Progenitor cell of endocrine pancreas (in vitro differentiated cells): ENCODE data around the gene UGT1A5. TPM values are rescaled to one million over a fixed set of nuclear protein-coding genes. Genes with fewer than 3 reads are reported as not detected.

Experiments
- DNase-seq: peaks from one replicate; pipeline ENCODE4 v3.0.0; 2021; ENCODE audit warnings: low spot score; ENCODE audit not compliant: unreplicated experiment
- H3K27ac Mint-ChIP-seq: 2 replicates; pipeline ENCODE4 v1.8.0; 2021; ENCODE audit warnings: mild to moderate bottlenecking, moderate library complexity, mixed read lengths
- H3K27me3 Mint-ChIP-seq: 2 replicates; pipeline ENCODE4 v1.8.0; 2021; ENCODE audit warnings: mixed read lengths
- H3K36me3 Mint-ChIP-seq: 2 replicates; pipeline ENCODE4 v1.8.0; 2022; ENCODE audit warnings: mixed read lengths; ENCODE audit not compliant: insufficient read depth
- H3K4me1 Mint-ChIP-seq: 2 replicates; pipeline ENCODE4 v1.8.0; 2021; ENCODE audit warnings: low read depth, mixed read lengths
- H3K4me3 Mint-ChIP-seq: 2 replicates; pipeline ENCODE4 v1.8.0; 2021; ENCODE audit warnings: low read depth, mild to moderate bottlenecking, moderate library complexity, mixed read lengths
- H3K9me3 Mint-ChIP-seq: 2 replicates; pipeline ENCODE4 v1.8.0; 2021; ENCODE audit warnings: low read depth, mixed read lengths
- total RNA-seq: library from RNA; stranded (reverse); gene quantifications from 2 replicates; pipeline ENCODE4 v1.2.1, GENCODE V29; 2021
- TF ChIP-seq, protein P1 (sequence below): fragments of 200-600 bp; sonication (generic); IDR thresholded peaks from one replicate; pipeline ENCODE4 v1.5.0; 2021; ENCODE audit warnings: antibody characterized with exemption, mild to moderate bottlenecking; ENCODE audit not compliant: unreplicated experiment

UGT1A5 gene
- total RNA-seq, 1 donor from 2014 or later, result not detected

DNA sequence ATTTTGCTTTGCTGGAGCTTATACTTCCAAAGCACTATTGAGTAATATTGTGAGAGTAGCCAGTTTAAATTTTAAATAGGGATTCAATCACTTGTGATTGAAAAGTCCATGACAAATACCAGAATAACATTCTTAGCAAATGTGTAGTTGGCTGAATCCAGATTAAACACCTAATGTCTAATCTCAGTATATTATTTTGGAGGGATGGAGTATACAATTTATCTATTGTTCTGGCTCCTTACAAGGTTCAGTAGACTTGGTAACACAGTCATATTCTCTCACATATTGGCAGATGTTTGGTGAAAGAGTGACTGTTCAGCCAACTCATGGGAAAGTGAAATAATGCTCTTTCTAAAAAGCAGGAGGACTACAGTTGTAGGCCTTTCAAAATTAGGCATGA is 38.8 kb upstream of the UGT1A5 start:
- no peaks in the 10 kb centered on the region for H3K9me3 Mint-ChIP-seq
- TF ChIP-seq, protein P1, sequence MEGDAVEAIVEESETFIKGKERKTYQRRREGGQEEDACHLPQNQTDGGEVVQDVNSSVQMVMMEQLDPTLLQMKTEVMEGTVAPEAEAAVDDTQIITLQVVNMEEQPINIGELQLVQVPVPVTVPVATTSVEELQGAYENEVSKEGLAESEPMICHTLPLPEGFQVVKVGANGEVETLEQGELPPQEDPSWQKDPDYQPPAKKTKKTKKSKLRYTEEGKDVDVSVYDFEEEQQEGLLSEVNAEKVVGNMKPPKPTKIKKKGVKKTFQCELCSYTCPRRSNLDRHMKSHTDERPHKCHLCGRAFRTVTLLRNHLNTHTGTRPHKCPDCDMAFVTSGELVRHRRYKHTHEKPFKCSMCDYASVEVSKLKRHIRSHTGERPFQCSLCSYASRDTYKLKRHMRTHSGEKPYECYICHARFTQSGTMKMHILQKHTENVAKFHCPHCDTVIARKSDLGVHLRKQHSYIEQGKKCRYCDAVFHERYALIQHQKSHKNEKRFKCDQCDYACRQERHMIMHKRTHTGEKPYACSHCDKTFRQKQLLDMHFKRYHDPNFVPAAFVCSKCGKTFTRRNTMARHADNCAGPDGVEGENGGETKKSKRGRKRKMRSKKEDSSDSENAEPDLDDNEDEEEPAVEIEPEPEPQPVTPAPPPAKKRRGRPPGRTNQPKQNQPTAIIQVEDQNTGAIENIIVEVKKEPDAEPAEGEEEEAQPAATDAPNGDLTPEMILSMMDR, result no peak
- DNase-seq, result no peak
- peaks cover 19% of the 10 kb centered on the region for H3K27me3 Mint-ChIP-seq
- no peaks in the 10 kb centered on the region for H3K36me3 Mint-ChIP-seq
- H3K4me3 Mint-ChIP-seq, result no peak overlapping the region
- no peak overlapping the region for H3K27ac Mint-ChIP-seq
- no peaks in the 10 kb centered on the region for H3K4me1 Mint-ChIP-seq

DNA sequence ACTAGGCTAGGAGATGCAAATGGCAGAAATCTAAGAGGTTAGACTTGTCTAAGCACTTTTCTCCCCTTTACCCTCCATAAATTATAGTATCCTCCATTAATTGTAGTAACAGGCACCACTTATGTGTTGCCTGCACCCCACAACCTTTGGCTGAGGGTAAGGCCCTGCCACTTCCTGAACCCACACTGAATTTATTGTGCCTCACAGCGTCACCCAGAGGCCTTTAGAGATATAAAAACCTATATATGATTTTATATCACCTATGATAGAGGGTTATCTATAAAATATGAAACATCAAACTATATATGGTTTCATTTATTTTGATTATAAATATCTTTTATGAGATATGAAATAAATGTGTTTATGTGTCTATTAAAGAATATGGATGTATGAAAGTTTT is 38.4 kb upstream of the UGT1A5 start:
- H3K4me1 Mint-ChIP-seq, result no peaks in the 10 kb centered on the region
- no peaks in the 10 kb centered on the region for H3K36me3 Mint-ChIP-seq
- DNase-seq, result no peak
- H3K4me3 Mint-ChIP-seq, result no peak overlapping the region
- TF ChIP-seq, protein P1, result no peak
- H3K9me3 Mint-ChIP-seq, result no peaks in the 10 kb centered on the region
- no peak overlapping the region for H3K27ac Mint-ChIP-seq
- peaks cover 20% of the 10 kb centered on the region for H3K27me3 Mint-ChIP-seq

DNA sequence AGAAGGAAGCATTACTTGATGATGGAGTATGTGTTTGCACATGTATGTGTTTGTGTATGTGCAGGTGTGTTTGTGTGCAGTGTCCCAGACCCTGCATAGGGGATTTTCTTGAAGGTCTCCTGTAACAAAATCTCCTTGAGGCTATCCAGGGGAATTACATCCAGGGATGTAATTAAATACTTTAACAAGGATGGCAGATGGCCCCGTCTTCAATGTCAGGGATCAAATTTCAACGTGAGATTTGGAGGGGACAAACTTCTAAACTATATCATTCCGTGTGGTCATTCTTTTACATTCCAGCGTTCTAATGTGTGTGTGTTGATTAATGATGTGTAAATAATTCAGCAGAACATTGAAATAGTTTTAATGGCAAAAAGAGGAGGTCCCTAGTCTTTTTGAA is 37.7 kb upstream of the UGT1A5 start:
- TF ChIP-seq, protein P1, result no peak
- no peaks in the 10 kb centered on the region for H3K4me1 Mint-ChIP-seq
- H3K9me3 Mint-ChIP-seq, result no peaks in the 10 kb centered on the region
- DNase-seq, result no peak
- peaks cover 26% of the 10 kb centered on the region for H3K27me3 Mint-ChIP-seq
- no peak overlapping the region for H3K27ac Mint-ChIP-seq
- H3K36me3 Mint-ChIP-seq, result no peaks in the 10 kb centered on the region
- no peak overlapping the region for H3K4me3 Mint-ChIP-seq

DNA sequence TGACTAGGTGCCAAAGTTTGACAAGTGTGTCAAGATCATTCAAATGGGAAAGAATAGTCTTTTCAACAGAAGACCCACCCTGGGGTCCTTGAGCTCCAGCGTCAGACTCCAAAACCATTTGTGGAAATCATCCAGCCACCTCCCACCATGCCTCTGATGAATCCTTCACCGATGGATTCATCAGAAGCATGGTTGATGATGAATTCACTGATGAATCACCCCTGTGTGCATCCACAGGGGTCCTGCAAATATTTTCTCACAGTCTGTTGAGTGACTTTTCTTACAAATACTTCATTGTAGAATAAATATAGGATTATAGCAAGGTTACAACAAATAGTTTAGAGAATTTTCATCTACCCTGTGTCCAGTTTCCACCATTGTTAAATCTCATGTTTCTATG is 36.7 kb upstream of the UGT1A5 start:
- Mint-ChIP-seq H3K27me3 (peaks cover 26% of the 10 kb centered on the region), H3K4me1 (no peaks in the 10 kb centered on the region), H3K9me3 (no peaks in the 10 kb centered on the region), H3K36me3 (no peaks in the 10 kb centered on the region), H3K27ac (no peak overlapping the region), H3K4me3 (no peak overlapping the region)
- TF ChIP-seq, protein P1, result no peak
- no peak for DNase-seq

DNA sequence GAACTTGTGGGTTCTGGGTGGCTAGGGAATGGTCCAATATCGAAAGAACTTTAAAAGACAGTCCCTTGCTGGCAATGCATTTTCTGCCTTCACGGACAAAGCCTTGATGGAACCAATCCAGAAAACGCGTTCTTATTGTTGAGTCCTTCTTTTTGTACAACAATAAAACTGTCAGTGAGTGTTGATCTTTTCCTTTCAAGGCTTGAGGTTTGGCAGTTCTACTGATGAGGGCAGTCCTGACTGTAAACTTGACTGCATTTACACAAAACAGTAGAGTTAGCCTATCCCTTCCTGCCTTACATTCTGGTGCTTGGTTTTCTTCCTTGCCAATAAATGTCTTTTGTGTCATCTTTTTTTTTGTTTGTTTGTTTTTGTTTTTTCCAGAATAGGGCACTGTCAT is 33.5 kb upstream of the UGT1A5 start:
- H3K4me1 Mint-ChIP-seq, result no peaks in the 10 kb centered on the region
- TF ChIP-seq, protein P1, result no peak

More for the DNA sequence above, 33.5 kb upstream of the UGT1A5 start:
- Mint-ChIP-seq H3K36me3 (no peaks in the 10 kb centered on the region), H3K9me3 (no peaks in the 10 kb centered on the region), H3K4me3 (no peak overlapping the region), H3K27me3 (peaks cover 24% of the 10 kb centered on the region), H3K27ac (no peak overlapping the region)
- no peak for DNase-seq
